A673 (cell line): ENCODE data around the gene SLC35F1.

Source experiments
- EZH2 ChIP-seq: fragments of 200-600 bp; sonication (generic); IDR thresholded peaks from 2 replicates; pipeline ENCODE4 v1.6.1; 2017; ENCODE audit warnings: borderline replicate concordance, low read depth, mild to moderate bottlenecking, mixed read lengths, antibody characterized with exemption, low read length; ENCODE audit not compliant: poor library complexity, severe bottlenecking
- TF ChIP-seq, protein P1 (sequence below): fragments of 300-800, 200-600 bp; sonication (generic); conservative IDR thresholded peaks from 2 replicates; pipeline ENCODE4 v1.5.1; 2017; ENCODE audit warnings: low read depth, mild to moderate bottlenecking, antibody characterized with exemption, low read length, moderate library complexity, mixed read lengths

DNA sequence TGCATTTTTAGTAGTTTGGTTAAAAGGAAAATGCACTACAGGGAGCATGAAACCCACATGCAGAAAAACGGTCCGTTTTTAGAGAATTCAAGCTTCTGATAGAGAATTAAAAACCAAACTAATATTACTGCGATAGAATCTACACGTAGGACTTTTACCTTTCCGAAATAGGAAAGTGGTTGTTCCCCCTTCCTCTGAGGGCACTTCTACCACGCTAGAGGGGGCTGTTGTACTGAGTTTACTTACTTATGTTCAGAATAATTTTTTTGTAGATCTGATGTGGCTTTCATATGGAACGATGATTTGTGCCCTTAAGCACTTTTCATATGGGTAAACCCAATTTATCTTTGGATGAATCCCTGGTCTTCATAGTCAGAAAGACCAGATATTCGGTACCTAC is 376.7 kb downstream of the SLC35F1 start:
- TF ChIP-seq, protein P1, sequence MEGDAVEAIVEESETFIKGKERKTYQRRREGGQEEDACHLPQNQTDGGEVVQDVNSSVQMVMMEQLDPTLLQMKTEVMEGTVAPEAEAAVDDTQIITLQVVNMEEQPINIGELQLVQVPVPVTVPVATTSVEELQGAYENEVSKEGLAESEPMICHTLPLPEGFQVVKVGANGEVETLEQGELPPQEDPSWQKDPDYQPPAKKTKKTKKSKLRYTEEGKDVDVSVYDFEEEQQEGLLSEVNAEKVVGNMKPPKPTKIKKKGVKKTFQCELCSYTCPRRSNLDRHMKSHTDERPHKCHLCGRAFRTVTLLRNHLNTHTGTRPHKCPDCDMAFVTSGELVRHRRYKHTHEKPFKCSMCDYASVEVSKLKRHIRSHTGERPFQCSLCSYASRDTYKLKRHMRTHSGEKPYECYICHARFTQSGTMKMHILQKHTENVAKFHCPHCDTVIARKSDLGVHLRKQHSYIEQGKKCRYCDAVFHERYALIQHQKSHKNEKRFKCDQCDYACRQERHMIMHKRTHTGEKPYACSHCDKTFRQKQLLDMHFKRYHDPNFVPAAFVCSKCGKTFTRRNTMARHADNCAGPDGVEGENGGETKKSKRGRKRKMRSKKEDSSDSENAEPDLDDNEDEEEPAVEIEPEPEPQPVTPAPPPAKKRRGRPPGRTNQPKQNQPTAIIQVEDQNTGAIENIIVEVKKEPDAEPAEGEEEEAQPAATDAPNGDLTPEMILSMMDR, result peak; percentile 85
- no peak for TF ChIP-seq EZH2
